Fibroblast of villous mesenchyme (primary cell): ENCODE data around the gene SLC25A1. TPM values are rescaled to one million over a fixed set of nuclear protein-coding genes. Genes with fewer than 3 reads are reported as not detected.

ENCODE experiments used
- DNase-seq: peaks from one replicate; pipeline ENCODE4 v3.0.0-alpha.2; 2010; ENCODE audit warnings: low read depth
- H3K4me3 ChIP-seq: 2 replicates; pipeline ENCODE4 v1.5.1; 2011; ENCODE audit warnings: low read depth, mild to moderate bottlenecking, low read length
- total RNA-seq: library from RNA; depleted of rRNA; stranded (reverse); fragments of >200 nt; gene quantifications from 2 replicates; pipeline ENCODE4 v1.2.3, GENCODE V29; 2012
- TF ChIP-seq, protein P1 (sequence below): IDR thresholded peaks from 2 replicates; pipeline ENCODE4 v1.5.1; 2012; ENCODE audit warnings: low read depth, mild to moderate bottlenecking, low read length; ENCODE audit not compliant: insufficient read depth

SLC25A1 gene
- total RNA-seq, 1 donor, result 115 TPM

DNA sequence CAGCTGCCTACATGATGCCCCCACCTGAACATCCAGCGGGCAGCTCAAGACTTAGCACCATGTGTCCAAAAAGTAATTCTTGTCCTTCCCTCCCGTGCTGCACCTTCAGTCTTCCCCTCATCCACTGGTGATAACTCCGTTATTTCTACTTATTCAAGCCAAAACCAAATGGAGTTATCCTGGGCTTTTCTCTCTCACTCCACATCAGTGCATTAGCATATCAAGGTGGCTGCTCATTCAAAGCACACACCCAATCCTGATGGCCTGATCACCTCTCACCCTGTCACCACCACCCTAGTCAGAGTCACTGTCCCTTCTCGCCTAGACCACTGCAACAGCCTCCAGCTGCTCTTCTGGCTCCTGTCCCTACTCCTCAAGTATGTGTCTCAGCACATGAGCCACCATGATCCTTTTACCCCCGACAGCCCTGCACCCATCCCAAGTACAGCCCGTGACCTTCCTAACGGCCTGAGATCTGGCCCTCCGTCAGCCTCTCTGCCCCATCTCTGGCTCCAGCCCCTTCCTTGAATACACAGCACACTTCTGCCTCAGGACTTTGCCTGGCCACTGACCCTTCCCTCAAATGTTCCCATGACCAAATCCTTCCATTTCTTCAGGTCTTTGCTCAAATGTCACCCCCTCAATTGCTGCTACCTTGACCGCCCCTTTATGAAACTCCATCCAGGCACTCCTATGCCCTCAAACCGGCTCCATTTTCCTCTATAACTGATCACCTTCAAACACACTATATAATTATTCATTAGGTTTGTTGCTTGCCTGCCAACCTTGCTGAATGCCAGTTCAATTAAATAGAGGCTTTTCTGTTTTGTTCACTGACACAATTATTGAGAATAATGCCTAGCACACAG lies 19.7 kb upstream of the SLC25A1 start:
- TF ChIP-seq, protein P1, sequence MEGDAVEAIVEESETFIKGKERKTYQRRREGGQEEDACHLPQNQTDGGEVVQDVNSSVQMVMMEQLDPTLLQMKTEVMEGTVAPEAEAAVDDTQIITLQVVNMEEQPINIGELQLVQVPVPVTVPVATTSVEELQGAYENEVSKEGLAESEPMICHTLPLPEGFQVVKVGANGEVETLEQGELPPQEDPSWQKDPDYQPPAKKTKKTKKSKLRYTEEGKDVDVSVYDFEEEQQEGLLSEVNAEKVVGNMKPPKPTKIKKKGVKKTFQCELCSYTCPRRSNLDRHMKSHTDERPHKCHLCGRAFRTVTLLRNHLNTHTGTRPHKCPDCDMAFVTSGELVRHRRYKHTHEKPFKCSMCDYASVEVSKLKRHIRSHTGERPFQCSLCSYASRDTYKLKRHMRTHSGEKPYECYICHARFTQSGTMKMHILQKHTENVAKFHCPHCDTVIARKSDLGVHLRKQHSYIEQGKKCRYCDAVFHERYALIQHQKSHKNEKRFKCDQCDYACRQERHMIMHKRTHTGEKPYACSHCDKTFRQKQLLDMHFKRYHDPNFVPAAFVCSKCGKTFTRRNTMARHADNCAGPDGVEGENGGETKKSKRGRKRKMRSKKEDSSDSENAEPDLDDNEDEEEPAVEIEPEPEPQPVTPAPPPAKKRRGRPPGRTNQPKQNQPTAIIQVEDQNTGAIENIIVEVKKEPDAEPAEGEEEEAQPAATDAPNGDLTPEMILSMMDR, result no peak
- no peak for DNase-seq
- no peak overlapping the region for H3K4me3 ChIP-seq

DNA sequence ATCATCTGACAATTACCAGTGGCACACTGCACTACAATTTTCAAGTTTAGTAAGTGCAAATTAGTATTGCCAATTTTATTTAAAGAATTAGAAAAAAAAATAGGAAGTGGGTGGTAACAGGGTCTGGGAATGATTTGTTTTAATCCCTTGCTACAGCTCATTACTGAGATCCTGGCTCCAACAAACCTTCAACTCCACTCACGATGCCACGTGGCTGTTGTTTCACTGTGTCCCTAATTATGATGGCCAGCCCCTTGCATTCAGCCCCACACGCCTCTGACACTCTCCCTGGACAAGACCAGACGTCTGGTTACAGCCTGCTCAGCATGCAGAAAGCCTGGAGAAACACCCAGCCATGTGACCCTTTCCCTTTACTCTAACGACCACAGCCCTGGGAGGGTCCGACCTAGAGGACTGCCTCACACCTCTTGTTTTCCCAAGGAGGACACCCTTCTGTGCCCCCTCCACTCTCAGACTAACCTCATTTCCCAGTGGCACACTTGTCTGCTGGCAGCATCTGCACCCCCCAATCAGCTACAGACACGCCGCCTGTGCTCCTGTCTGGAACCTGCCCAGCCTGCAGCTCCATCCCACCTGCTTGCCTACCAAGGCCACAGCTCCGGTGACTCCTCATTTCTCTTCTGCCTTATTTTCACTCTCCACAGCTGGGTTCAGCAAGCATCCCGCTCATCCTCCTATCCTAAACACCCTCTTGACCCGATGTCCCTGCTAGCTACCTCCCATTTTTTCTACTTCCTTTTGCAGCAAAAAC lies 18.5 kb upstream of the SLC25A1 start:
- no peak overlapping the region for H3K4me3 ChIP-seq
- DNase-seq, result no peak
- TF ChIP-seq, protein P1, result no peak

DNA sequence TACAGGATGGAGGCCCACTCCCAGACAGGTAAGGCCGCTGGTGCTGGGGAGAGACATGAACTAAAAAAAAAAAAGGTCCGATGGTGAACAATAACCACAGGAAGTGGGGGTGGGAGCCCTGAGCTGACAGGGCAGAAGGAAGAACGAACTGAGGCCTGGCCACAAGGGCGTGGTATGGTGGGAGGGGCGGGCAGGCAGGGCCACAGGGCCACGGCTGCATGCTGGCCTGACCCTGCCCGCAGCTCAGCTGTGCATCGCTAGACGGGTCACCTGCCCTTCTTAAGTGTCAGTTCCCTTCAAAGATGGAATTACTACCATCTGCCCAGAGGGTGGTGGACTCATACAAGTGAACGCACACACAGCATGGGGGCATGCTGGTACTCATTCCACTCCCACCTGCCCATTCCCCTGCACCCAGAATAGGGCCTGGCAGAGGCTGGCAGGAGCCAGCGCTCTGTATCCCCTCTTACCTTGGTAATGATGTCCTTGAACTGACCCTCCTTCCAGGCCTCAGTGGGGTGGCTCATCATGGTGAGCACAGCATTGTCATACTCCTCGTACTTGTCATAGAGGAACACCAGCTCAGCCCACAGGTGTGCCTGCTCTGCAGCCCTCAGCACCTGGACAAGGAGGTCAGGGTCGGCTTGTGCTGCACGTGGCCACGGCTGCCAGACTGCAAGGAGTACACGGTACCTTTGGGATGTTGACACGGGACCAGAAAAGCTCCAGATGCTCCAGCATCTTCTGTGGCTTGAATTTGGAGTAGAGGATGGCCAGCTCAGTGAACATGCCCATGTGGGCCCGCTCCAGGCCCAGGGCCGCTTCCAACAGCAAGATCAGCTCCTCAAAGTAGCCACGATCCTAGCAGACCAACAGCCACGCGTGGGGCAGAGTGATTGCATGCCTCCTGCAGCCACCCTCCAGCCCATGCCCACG lies 17.5 kb upstream of the SLC25A1 start:
- no peak for DNase-seq
- H3K4me3 ChIP-seq, result no peak overlapping the region
- TF ChIP-seq, protein P1, result no peak

DNA sequence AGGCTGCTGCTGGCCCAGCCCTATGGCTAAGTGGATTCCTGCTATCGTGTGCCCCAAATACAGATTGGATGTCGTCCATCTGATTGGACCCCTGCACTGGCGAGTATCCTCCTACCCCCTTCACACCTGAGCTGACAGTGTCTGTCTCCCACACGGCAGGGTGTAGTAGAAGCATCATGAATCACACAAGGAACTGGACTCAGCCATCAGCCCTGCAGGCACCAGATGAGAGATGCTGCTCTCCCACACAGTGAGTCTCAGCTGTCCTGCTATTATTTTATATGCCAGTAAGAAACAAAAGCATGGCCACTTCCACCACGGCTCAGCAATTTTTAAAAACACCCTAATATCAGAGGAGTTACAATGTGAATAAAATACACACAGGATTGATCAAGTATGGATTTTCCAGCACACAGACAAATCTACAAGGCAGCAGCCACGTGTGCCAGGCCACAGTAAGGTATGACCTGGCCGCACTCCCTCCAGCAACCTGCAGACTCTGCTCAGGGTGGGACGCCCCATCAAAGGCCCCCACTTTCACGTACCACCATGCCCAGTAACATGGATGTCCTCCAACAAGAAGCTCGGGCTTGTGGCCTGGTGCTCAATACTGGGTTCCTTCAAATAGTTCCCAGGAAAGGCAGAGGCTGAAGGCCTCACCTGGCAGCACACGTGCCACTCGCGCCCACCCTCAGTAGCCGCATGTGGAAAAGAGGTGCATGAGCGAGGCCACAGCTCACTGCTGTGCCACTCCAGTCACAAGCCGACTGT lies 16.4 kb upstream of the SLC25A1 start:
- no peak for DNase-seq
- TF ChIP-seq, protein P1, result no peak
- H3K4me3 ChIP-seq, result no peak overlapping the region

DNA sequence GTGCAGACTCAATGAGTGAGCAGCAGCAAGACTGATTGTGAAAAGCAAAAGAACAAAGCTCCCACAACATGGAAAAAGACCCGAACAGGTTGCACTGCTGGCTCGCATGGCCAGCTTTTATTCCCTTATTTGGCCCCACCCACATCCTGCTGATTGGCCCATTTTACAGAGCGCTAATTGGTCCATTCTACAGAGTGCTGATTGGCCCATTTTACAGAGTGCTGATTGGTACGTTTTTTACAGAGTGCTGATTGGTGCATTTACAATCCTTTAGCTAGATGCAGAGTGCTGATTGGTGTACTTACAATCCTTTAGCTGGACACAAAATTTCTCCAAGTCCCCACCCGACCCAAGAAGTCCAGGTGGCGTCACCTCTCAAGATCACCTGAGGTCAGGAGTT lies 15.3 kb upstream of the SLC25A1 start:
- H3K4me3 ChIP-seq, result no peak overlapping the region
- TF ChIP-seq, protein P1, result no peak
- DNase-seq, result no peak
